RPMI8226 (cell line): ENCODE measurements around the gene NUMA1.

Source experiments
- DNase-seq: peaks from one replicate; pipeline ENCODE4 v3.0.0-alpha.2; 2015

Gene NUMA1

DNA sequence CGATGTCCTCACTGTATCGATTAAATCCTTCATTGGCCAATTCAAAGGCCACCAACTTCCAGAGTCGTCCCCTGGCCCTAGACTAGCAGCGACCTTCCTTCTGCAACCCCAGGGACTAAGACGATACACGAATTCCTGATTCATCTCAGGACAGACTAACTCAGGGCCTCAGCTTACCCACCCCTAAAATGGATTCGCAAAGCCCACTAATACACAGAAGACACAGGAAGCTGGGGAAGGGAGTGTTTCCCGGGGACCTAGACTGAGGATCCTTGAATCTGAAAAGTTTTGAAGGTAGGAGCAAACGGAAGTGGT is 22.2 kb upstream of the NUMA1 start:
- no peak for DNase-seq

DNA sequence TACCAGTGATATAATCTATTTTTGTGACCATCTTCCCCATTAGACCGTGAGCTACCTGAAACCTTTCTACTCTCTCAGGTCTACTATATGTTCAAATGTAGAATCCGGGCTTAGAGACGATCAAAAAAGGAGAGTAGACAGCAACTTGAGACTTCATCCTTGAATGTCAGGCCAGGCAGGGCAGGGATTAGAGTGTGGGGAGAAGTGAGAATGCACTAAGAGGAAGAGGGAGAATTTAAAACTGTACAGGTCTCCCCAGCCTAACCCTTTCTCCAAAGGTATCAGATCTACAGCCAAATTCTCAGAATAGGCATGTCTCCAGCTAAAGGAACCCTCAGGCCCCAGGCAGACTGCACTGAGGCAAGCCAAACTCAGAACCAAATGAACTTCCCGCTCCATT is 21.8 kb upstream of the NUMA1 start:
- DNase-seq: no peak

- DNase-seq: peak; percentile 15
Observed at GRCh38 chr11:72100462-72100861, 20.1 kb upstream of the NUMA1 start.

GRCh38 chr11:72100009-72100408 is 19.7 kb upstream of the NUMA1 start:
- no peak for DNase-seq

DNA sequence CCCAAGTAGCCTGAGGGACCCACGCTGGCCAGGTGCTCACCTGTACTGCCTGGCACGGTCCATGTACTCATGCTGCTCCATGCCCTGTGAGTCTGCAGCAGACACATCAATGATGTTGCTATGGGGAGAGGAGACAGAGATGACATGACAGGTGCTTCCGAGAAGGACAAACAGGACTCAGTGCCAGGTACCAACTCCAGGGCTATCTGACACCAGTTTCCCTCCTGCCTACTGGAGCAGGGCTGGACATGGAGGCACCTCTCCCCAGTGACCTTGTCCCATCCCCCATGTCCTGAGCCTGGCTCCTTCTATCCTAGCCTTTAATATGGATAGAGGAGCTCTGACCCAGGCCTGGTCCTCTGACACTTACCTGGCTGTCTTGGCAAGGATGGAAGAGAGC is 18.4 kb upstream of the NUMA1 start:
- no peak for DNase-seq

DNA sequence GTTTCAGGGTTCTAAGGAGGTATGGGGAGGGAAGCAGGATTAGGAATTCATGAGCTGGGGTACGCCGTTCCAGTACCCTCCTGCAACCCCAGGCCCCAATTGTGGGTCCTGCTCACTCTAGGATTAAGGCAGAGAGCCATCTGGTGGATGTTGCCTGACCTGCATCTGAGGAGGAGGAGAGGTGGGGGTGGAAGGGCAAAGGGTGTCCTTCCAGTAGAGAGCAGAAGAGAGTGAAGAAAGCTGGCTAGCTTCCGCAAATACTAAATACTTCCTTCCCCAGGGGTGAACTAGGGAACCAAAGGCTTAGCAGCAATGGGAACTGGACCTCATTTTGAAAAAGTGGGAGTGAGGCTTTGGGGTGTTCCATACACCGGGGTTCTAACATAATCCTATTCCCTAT is 10.9 kb upstream of the NUMA1 start:
- peak; percentile 79 for DNase-seq

GRCh38 chr11:72088076-72088808 is 7.9 kb upstream of the NUMA1 start:
- DNase-seq: no peak

DNA sequence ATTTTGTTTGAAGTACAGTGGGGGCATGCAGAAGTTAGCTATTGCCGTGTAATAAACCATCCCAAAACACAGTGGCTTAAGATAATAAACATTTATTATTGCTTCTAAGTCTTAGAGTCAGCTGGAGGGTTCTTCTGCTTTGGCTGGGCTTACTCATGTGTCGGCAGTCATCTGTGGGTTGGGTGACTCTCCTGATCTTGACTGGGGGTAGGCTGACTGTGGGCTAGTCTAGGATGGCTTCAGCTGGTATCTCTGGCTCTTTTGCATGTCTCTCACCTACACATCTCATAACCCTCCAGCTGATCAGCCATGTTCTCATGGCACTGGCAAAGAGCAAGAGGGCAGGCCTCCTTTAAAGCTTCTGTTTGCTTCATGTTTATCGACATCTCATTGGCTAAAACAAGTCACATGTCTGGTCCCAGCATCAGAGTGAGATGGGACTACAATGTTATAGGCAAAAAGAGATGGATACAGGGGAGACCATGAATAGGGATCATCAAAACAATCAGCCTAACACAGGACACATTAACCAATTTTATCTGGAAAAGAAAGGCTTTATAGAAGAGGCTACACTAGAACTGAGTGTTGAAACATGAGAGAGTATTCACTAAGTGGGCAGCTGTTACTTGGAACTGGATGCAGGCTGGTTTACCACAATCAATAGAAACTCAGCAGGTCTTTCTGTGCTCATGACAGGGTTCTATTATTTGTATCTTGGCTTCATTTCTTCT is 5.4 kb upstream of the NUMA1 start:
- no peak for DNase-seq

- DNase-seq: no peak
Observed at GRCh38 chr11:72084965-72085364, 4.6 kb upstream of the NUMA1 start.

DNA sequence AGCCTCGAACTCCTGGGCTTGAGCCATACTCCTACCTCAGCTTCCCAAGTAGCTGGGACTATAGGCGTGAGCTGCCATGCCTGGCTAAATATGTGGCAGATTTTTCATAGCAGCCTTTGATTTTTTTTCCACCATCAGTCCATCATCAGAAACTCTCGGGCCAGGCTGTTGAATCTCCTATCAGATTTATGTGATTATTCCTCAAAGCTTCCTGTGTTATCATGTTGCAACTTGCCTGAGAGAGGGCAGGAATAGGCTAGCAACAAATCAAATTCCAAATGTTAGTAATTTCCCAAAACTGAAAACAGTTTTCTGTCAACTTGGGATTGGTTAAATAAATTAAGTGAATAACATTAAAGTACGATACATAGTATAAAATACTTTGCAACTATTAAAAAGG is 3.7 kb upstream of the NUMA1 start:
- no peak for DNase-seq

DNA sequence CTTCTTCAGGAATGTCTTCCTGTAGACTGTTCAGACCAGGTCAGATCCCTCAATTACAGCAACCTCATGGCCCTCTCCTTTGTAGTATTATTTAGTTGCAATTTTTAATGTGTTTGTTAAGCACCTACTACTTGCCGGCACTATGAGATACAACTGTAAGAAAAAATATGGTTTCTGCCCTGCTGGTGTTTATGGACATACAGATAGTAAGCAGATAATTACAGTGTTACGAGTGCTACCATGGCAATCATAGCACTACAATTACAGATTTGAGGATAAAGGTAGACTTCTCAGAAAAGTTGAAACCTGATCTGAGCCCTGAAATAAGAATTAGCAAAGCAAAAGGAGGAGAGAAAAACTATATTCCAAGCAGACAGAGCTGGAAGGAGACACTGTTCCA is 3.1 kb upstream of the NUMA1 start:
- no peak for DNase-seq

DNA sequence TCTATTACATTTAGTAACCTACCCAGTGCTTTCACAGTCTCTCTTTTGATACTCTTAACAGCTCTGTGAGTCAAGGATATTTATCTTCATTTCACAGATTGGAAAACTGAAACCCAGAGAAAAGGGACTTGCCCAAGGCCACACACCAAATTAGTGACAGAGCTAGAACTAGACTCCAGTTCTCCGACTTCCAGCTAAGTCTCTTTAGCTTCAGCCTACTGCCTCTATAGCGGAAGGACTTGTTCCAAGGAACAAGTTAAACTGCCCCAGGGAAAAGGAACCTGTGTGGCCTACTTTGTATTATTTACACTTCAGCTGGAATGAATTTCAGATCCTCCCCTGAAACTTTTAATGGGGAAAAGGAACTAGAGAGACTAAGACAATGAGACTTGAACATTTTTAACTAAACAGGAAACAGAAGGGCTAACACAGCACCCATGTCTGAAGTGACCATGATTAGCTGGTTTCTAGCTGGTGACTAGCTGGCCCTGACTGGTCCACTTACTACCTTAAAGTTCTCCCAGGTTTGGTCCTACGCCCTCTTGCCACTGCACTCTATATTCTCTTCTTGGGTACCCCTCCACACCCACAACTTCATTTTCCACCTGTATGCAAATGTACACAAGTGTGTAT is 1.6 kb upstream of the NUMA1 start:
- DNase-seq: no peak

DNA sequence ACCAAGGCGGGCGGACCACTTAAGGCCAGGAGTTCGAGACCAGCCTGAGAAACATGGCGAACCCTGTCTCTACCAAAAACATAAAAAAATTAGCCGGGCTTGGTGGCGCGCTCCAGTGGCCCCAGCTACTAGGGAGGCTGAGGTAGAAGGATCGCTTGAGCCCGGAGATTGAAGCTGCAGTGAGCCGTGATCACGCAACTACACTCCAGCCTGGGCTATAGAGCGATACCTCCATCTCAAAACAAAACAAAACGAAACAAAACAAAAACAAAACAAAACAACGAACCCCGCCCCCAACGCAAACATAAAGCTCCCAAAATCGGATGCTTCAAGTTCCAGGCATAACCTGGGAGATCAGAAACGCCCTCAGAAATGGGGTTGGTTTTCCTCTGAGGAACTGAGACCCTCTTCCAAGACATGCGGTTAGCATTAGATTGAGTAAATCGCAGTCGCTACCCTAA is 872 bp upstream of the NUMA1 start:
- no peak for DNase-seq

GRCh38 chr11:72079819-72080325 is 470 bp downstream of the NUMA1 start:
- DNase-seq: peak; percentile 19

- DNase-seq: no peak
Observed at GRCh38 chr11:72078477-72078876, 1.9 kb downstream of the NUMA1 start.

DNA sequence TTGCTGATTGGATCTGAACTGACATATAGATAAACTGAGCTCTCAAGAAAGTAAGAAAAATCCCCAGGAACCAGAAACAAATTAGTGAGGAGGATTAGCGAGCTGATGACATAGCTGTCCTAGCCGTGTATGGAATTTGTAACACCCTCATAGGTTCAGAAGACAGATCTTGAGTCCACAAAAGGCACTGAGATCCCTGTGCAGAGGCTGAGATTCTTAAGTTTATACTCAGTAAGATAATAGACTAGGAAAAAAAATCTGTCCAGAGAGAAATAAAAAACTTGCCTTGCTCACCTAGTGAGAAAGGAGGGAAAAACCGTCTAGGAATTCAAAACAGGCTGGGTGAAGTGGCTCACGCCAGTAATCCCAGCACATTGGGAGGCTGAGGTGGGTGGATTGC is 4.6 kb downstream of the NUMA1 start:
- DNase-seq: no peak

DNA sequence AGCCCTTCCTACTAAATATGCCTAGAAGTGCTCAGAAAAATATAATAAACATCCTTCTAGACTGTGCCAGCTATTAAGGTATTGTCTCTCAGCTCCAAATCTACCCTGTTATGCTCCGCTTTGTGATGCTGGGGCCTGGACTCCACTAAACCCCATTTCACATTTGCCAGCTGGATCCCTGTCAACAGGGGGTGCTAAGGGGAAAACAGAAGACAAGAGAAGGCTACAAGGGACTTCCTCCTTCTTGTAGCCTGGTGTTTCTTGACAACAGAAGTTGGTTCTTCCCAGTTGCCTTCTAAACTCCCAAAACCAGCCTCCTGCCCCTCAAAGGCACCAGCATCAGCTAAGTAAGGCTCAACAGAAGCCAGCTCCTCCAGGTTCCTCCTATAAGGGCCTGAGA is 5.2 kb downstream of the NUMA1 start:
- no peak for DNase-seq

- DNase-seq: no peak
Observed at GRCh38 chr11:72072348-72072747, 8.0 kb downstream of the NUMA1 start.

- no peak for DNase-seq
Observed at GRCh38 chr11:72070491-72070890, 9.9 kb downstream of the NUMA1 start.

GRCh38 chr11:72069787-72070251 is 10.5 kb downstream of the NUMA1 start:
- peak; percentile 70 for DNase-seq

DNA sequence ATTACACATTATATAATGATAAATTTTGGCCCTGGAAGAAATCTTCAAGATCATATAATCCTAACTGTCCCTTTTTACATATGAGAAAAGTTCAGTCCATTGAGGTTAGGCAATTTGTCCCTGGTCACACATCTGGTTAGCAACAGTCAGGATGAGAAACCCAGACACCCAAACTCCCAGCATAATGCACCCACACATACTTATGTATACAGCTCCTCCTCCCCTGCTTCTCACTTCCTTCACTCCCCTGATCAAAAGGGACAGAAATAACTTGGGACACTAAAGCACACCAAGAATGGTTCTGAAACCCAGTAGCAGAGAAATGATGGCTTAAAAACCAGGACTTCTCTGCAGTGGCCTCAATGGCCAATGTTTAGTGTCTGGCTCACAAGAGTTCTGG is 11.1 kb downstream of the NUMA1 start:
- no peak for DNase-seq

DNA sequence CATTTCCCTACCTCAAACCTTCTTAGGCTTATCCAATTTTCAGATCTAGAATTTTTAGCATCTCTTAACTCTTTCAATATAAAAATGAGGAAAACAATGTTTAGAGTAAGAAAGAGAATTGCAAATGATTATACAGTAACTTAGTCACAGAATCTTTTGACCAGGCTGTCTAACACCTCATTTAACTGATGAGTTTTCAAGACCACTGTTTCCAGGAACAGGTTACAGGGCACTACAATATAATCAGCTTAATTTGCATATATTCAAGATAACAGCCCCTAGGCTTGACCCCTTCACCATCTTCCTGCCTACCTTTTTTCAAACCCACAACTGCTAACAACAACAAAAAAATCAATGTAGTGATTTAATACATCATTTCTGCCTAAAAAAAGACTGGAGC is 12.7 kb downstream of the NUMA1 start:
- no peak for DNase-seq

DNA sequence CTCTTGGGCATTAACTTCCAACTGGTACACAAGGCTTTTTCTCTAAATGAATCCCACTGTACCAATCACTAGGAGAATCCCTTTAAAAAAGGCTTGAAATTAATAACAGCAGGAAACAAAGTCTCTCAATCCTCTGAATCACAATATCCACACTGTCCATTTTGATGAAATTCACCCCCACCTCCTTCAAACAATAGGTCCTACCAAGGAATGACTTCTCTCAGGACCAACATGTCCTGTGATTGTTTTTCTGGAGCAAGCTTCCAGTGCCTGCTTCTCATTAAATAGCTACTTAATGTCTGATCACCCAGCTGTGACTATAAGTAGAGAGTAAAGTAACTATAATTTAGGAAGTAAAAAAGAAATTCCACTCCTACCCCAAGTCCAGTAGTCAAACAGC is 13.1 kb downstream of the NUMA1 start:
- no peak for DNase-seq

- no peak for DNase-seq
Observed at GRCh38 chr11:72066855-72067254, 13.5 kb downstream of the NUMA1 start.
